Stomach (tissue), 9 donors: ENCODE data around the gene QPRT. TPM values are rescaled to one million over a fixed set of nuclear protein-coding genes. Genes with fewer than 3 reads are reported as not detected.

Experiments used
- DNase-seq, 2 donors: peaks; one replicate each; pipeline versions ENCODE4 v3.0.0 to v3.0.0-alpha.2; 2013 to 2019
- H3K27ac ChIP-seq, 5 donors: fragments of 200-600 bp in 4 of 5; sonication (generic) in 4 of 5; one replicate each; pipeline ENCODE4 v1.5.1; 2013 to 2019; ENCODE audit warnings: mild to moderate bottlenecking in 1 of 5, moderate library complexity in 1 of 5
- H3K27me3 ChIP-seq, 3 donors: fragments of 200-600 bp; sonication (generic); one replicate each; pipeline ENCODE4 v1.5.1; 2017 to 2019; ENCODE audit warnings: mixed run types in 1 of 3
- H3K36me3 ChIP-seq, 4 donors: fragments of 200-600 bp; sonication (generic); 1 replicate in 3 of 4; 2 replicates in 1 of 4; pipeline ENCODE4 v1.5.1; 2016 to 2019
- H3K4me1 ChIP-seq, 4 donors: fragments of 200-600 bp; sonication (generic); one replicate each; pipeline ENCODE4 v1.5.1; 2016 to 2019
- H3K4me3 ChIP-seq, 4 donors: fragments of 200-600 bp; sonication (generic) in 3 of 4; one replicate each; pipeline ENCODE4 v1.5.1; 2016 to 2019; ENCODE audit warnings: mild to moderate bottlenecking in 1 of 4
- H3K9me3 ChIP-seq, 4 donors: fragments of 200-600 bp; sonication (generic); one replicate each; pipeline ENCODE4 v1.5.1; 2016 to 2019
- EP300 ChIP-seq: sonication (generic); formaldehyde crosslinking; IDR thresholded peaks from one replicate; pipeline ENCODE4 v1.6.1; 2017; ENCODE audit warnings: antibody characterized with exemption
- POLR2A ChIP-seq, 4 donors: fragments of 450-650 bp; IDR thresholded peaks; one replicate each; pipeline ENCODE4 v1.6.1; 2016; ENCODE audit warnings: antibody characterized with exemption in 4 of 4, control low read depth in 2 of 4, mild to moderate bottlenecking in 1 of 4, moderate library complexity in 1 of 4
- POLR2AphosphoS5 ChIP-seq, 3 donors: sonication (generic); formaldehyde crosslinking; IDR thresholded peaks; one replicate each; pipeline ENCODE4 v1.6.1; 2016; ENCODE audit warnings: antibody characterized with exemption in 3 of 3
- WGBS, 5 donors: extraction: QIAGEN DNeasy Blood & Tissue Kit in 3 of 5; methylation state at CpG; one replicate each; pipeline versions ENCODE4 v1.1.5 to v1.1.7; 2013 to 2018; 5-methylcytosine and 5-hydroxymethylcytosine counted together
- intact Hi-C: fragments of 100-400 bp; cut with DNase I; formaldehyde crosslinking; loops from one replicate; pipeline ENCODE4 v1.15.1; 2023; ENCODE audit warnings: low total_unique reads
- polyA plus RNA-seq, 3 donors: library from polyadenylated mRNA; stranded (reverse); fragments of 200-250 nt; gene quantifications; one replicate each; pipeline ENCODE4 v1.2.3, GENCODE V29; 2013
- total RNA-seq, 5 donors: library from RNA; depleted of rRNA; stranded (reverse); fragments of >200 nt; gene quantifications; one replicate each; pipeline versions ENCODE4 v1.1.0 to v1.2.3, GENCODE V29; 2014 to 2016
- TF ChIP-seq, protein P1 (sequence below), 7 experiments: fragments of 450-650 bp in 4 of 7; fragments of 200-600 bp in 3 of 7; sonication (generic) in 3 of 7; IDR thresholded peaks; one replicate each; pipeline ENCODE4 v1.5.1; 2016 to 2019; ENCODE audit warnings: antibody characterized with exemption in 7 of 7, control low read depth in 2 of 7, mild to moderate bottlenecking in 1 of 7
- donor health status: healthy with polysubstance abuse.
- donor health status: Bipolar disorder and iron deficiency.
- donor health status: healthy.

The QPRT gene
- total and polyA plus RNA-seq, 8 donors: 2.4 to 114 (median 7.5) TPM; not detected in 1

DNA sequence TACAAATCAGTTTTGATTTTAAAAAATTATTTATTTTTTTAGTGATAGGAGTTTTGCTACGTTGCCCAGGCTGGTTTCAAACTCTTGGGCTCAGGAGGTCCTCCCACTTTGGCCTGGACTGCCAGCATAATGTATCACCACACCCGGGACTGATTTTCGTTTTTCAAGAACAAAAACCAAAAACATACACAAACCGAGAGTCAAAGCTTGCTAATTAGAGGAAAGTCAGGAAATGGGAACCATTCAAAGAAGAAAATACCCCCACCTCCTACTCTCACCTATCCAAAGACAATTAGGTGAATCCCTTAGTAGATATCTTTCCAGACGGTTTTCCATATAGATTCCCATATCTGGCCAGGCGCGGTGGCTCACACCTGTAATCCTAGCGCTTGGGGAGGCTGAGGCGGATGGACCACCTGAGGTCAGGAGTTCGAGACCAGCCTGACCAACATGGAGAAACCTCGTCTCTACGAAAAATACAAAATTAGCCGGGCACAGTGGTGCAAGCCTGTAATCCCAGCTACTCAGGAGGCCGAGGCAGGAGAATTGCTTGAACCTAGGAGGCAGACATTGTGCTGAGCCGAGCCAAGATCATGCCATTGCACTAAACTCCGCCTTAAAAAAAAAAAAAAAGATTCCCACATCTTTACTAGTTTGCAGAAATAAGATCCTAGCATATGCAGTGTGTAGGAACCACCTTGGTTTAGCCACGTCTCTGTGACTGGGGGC is 16.8 kb upstream of the QPRT start:
- peaks cover 0 to 17% (median 0%) of the 10 kb centered on the region in 3 donors for H3K27me3 ChIP-seq
- peak overlapping the region in 2 of 5 donors; percentile 14 to 65 for H3K27ac ChIP-seq
- no peak for DNase-seq
- no peaks in the 10 kb centered on the region for H3K36me3 ChIP-seq
- H3K4me1 ChIP-seq: peaks cover 0 to 35% (median 17%) of the 10 kb centered on the region in 4 donors
- WGBS, 5 donors: 71 to 79% (median 74%) methylated on average over 17 of the region's 17 CpGs
- H3K4me3 ChIP-seq: peak overlapping the region in 1 of 4 donors; percentile 41
- intact Hi-C loops: no loop called here
- TF ChIP-seq EP300: no peak
- TF ChIP-seq, protein P1, sequence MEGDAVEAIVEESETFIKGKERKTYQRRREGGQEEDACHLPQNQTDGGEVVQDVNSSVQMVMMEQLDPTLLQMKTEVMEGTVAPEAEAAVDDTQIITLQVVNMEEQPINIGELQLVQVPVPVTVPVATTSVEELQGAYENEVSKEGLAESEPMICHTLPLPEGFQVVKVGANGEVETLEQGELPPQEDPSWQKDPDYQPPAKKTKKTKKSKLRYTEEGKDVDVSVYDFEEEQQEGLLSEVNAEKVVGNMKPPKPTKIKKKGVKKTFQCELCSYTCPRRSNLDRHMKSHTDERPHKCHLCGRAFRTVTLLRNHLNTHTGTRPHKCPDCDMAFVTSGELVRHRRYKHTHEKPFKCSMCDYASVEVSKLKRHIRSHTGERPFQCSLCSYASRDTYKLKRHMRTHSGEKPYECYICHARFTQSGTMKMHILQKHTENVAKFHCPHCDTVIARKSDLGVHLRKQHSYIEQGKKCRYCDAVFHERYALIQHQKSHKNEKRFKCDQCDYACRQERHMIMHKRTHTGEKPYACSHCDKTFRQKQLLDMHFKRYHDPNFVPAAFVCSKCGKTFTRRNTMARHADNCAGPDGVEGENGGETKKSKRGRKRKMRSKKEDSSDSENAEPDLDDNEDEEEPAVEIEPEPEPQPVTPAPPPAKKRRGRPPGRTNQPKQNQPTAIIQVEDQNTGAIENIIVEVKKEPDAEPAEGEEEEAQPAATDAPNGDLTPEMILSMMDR (IDR thresholded peaks at IDR 0.05): no peak
- TF ChIP-seq POLR2AphosphoS5 (IDR thresholded peaks at IDR 0.05): no peak
- TF ChIP-seq POLR2A (IDR thresholded peaks at IDR 0.05): no peak
- no peaks in the 10 kb centered on the region for H3K9me3 ChIP-seq

DNA sequence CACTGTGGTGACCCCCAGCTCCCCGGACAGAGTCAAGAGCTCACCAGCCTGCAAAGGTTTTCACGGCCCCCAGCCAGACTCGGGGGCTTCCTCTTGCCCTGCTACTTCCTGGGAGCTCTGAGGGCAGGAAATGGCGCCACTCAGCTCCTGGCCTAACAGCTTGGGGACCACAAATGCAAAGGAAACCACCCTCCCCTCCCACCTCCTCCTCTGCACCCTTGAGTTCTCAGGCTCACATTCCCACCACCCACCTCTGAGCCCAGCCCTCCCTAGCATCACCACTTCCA is 16.3 kb upstream of the QPRT start:
- H3K36me3 ChIP-seq: no peaks in the 10 kb centered on the region
- H3K4me3 ChIP-seq: peak overlapping the region; percentile 25 to 41 (median 38)
- H3K9me3 ChIP-seq: no peaks in the 10 kb centered on the region
- intact Hi-C loops: no loop called here
- peaks cover 0 to 17% (median 0%) of the 10 kb centered on the region in 3 donors for H3K27me3 ChIP-seq
- WGBS, 5 donors: 39 to 63% (median 55%) methylated on average over 4 of the region's 4 CpGs
- peaks cover 0 to 40% (median 17%) of the 10 kb centered on the region in 4 donors for H3K4me1 ChIP-seq
- TF ChIP-seq, protein P1 (IDR thresholded peaks at IDR 0.05): no peak
- TF ChIP-seq POLR2AphosphoS5 (IDR thresholded peaks at IDR 0.05): no peak
- no peak for TF ChIP-seq EP300
- no peak for TF ChIP-seq POLR2A (IDR thresholded peaks at IDR 0.05)
- peak overlapping the region in 3 of 5 donors; percentile 40 to 65 (median 46) for H3K27ac ChIP-seq
- DNase-seq: peak in 1 of 2 donors; percentile 27

DNA sequence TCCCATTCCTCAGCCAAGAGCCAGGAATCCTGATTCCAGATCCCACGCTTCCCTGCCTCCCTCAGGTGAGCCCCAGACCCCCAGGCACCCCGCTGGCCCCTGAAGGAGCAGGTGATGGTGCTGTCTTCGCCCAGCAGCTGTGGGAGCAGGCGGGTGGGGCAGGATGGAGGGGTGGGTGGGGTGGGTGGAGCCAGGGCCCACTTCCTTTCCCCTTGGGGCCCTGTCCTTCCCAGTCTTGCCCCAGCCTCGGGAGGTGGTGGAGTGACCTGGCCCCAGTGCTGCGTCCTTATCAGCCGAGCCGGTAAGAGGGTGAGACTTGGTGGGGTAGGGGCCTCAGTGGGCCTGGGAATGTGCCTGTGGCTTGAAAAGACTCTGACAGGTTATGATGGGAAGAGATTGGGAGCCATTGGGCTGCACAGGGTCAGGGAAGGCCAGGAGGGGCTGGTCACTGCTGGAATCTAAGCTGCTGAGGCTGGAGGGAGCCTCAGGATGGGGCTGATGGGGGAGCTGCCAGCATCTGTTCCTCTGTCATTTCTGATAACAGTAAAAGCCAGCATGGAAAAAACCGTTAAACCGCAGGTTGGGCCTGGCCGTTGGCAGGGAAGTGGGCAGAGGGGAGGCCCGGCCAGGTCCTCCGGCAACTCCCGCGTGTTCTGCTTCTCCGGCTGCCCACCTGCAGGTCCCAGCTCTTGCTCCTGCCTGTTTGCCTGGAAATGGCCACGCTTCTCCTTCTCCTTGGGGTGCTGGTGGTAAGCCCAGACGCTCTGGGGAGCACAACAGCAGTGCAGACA is 15.8 kb upstream of the QPRT start, which contains the start of gene SPN:
Gene SPN (plus strand): TSS at position 232 of the 791 bp plus-strand sequence. CDS start 482 bp downstream, at position 714.
- intact Hi-C loops: no loop called here
- 43 to 66% (median 64%) methylated on average over 15 to 18 of the region's 18 CpGs for WGBS, 5 donors
- H3K36me3 ChIP-seq: no peaks in the 10 kb centered on the region
- no peak for DNase-seq
- no peaks in the 10 kb centered on the region for H3K9me3 ChIP-seq
- no peak for TF ChIP-seq POLR2AphosphoS5 (IDR thresholded peaks at IDR 0.05)
- no peak for TF ChIP-seq EP300
- TF ChIP-seq, protein P1 (IDR thresholded peaks at IDR 0.05): no peak
- TF ChIP-seq POLR2A (IDR thresholded peaks at IDR 0.05): no peak
- peaks cover 0 to 17% (median 0%) of the 10 kb centered on the region in 3 donors for H3K27me3 ChIP-seq
- H3K4me3 ChIP-seq: peak within 1 kb of the TSS; percentile 25 to 41 (median 38)
- H3K27ac ChIP-seq: peak within 1 kb of the TSS in 4 of 5 donors; percentile 33 to 65 (median 43)
- H3K4me1 ChIP-seq: peaks cover 0 to 40% (median 17%) of the 10 kb centered on the region in 4 donors

DNA sequence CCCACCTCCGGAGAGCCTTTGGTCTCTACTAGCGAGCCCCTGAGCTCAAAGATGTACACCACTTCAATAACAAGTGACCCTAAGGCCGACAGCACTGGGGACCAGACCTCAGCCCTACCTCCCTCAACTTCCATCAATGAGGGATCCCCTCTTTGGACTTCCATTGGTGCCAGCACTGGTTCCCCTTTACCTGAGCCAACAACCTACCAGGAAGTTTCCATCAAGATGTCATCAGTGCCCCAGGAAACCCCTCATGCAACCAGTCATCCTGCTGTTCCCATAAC is 15.2 kb upstream of the QPRT start:
- DNase-seq: no peak
- Histone ChIP-seq H3K9me3 (no peaks in the 10 kb centered on the region), H3K36me3 (no peaks in the 10 kb centered on the region), H3K27me3 (peaks cover 0 to 17% (median 0%) of the 10 kb centered on the region in 3 donors), H3K4me1 (peaks cover 0 to 40% (median 17%) of the 10 kb centered on the region in 4 donors), H3K27ac (peak overlapping the region in 3 of 5 donors; percentile 33 to 65 (median 46)), H3K4me3 (peak overlapping the region; percentile 25 to 41 (median 38))
- 69 to 95% (median 76%) methylated on average over 3 of the region's 3 CpGs for WGBS, 5 donors
- TF ChIP-seq, protein P1 (IDR thresholded peaks at IDR 0.05): no peak
- no peak for TF ChIP-seq POLR2A (IDR thresholded peaks at IDR 0.05)
- TF ChIP-seq EP300: no peak
- TF ChIP-seq POLR2AphosphoS5 (IDR thresholded peaks at IDR 0.05): no peak
- intact Hi-C loops: no loop called here
